SH-SY5Y (cell line): Measurements from ENCODE around the gene GH1.

ENCODE experiments used
- GATA2 ChIP-seq: IDR thresholded peaks from 2 replicates; pipeline ENCODE4 v1.6.1; 2011; ENCODE audit warnings: mild to moderate bottlenecking, low read depth, low read length
- GATA3 ChIP-seq: IDR thresholded peaks from 2 replicates; pipeline ENCODE4 v1.6.1; 2011; ENCODE audit warnings: low read depth, mild to moderate bottlenecking, low read length, moderate library complexity

GRCh38 chr17:63926164-63926563 lies 7.5 kb upstream of the GH1 start:
- TF ChIP-seq GATA2, result no peak
- TF ChIP-seq GATA3, result no peak
